Measurements from ENCODE around the gene DNAJC17.

Gene DNAJC17

GRCh38 chr15:40722354-40722753 lies 84.9 kb downstream of the DNAJC17 start:
- no peak overlapping the region for H3K4me3 ChIP-seq (ENCODE audit: low read depth, low read length)
- H3K27ac ChIP-seq = no peak overlapping the region
- no peak for TF ChIP-seq CTCF (IDR thresholded peaks at IDR 0.05)
- H3K9ac ChIP-seq = no peak overlapping the region
- no peak overlapping the region for H3K4me2 ChIP-seq (ENCODE audit: low read length)
- no peaks in the 10 kb centered on the region for H3K9me3 ChIP-seq (ENCODE audit: control insufficient read depth, low read length)
- H3K4me1 ChIP-seq = no peaks in the 10 kb centered on the region
- H3K79me2 ChIP-seq = no peaks in the 10 kb centered on the region
- no peaks in the 10 kb centered on the region for H3K36me3 ChIP-seq (ENCODE audit: control insufficient read depth, insufficient read depth, low read length)
- H2AFZ ChIP-seq = no peak overlapping the region
- H3K27me3 ChIP-seq (ENCODE audit: control insufficient read depth, insufficient read depth, low read length) = no peaks in the 10 kb centered on the region

DNA sequence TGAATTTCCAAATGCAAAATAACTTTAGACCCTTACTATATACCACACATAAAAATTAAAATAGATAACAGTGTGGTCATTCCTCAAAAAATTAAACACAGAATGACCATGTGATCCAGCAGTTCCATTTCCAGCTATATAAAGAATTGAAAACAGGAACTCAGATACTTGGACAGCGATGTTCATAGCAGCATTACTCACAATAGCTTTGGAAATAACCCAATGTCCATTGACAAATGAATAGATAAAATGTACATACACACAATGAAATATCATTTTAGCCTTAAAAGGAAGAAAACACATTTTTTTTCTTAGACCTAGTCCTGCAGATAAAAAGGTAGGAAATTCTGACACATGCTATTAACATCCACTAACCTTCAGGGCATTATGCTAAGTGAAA lies 85.6 kb downstream of the DNAJC17 start:
- Histone ChIP-seq H2AFZ (no peak overlapping the region), H3K27ac (no peak overlapping the region), H3K4me1 (no peaks in the 10 kb centered on the region), H3K4me2 (ENCODE audit: low read length) (no peak overlapping the region), H3K9ac (no peak overlapping the region), H3K27me3 (ENCODE audit: control insufficient read depth, insufficient read depth, low read length) (no peaks in the 10 kb centered on the region), H3K36me3 (ENCODE audit: control insufficient read depth, insufficient read depth, low read length) (no peaks in the 10 kb centered on the region), H3K4me3 (ENCODE audit: low read depth, low read length) (no peak overlapping the region), H3K9me3 (ENCODE audit: control insufficient read depth, low read length) (no peaks in the 10 kb centered on the region), H3K79me2 (no peaks in the 10 kb centered on the region)
- no peak for TF ChIP-seq CTCF (IDR thresholded peaks at IDR 0.05)

GRCh38 chr15:40716165-40716564 lies 91.1 kb downstream of the DNAJC17 start:
- Histone ChIP-seq H3K9me3 (ENCODE audit: control insufficient read depth, low read length) (no peaks in the 10 kb centered on the region), H3K36me3 (ENCODE audit: control insufficient read depth, insufficient read depth, low read length) (no peaks in the 10 kb centered on the region), H3K4me2 (ENCODE audit: low read length) (no peak overlapping the region), H2AFZ (no peak overlapping the region), H3K4me3 (ENCODE audit: low read depth, low read length) (no peak overlapping the region), H3K27me3 (ENCODE audit: control insufficient read depth, insufficient read depth, low read length) (no peaks in the 10 kb centered on the region), H3K27ac (no peak overlapping the region), H3K9ac (no peak overlapping the region), H3K4me1 (no peaks in the 10 kb centered on the region), H3K79me2 (no peaks in the 10 kb centered on the region)
- no peak for TF ChIP-seq CTCF (IDR thresholded peaks at IDR 0.05)

All from parathyroid adenoma (tissue), 2 donors.